Ovary (tissue), 3 donors: ENCODE data around the gene DIP2C.

Experiments
- CTCF ChIP-seq, 3 donors: fragments of 450-650 bp in 2 of 3; fragments of 200-600 bp in 1 of 3; IDR thresholded peaks; one replicate each; pipeline versions ENCODE4 v1.5.1 to v1.8.0; 2016 to 2022; ENCODE audit warnings: antibody characterized with exemption in 3 of 3, mild to moderate bottlenecking in 1 of 3
- EP300 ChIP-seq: sonication (generic); formaldehyde crosslinking; IDR thresholded peaks from one replicate; pipeline ENCODE4 v1.6.1; 2017; ENCODE audit warnings: antibody characterized with exemption
- donor health status: DM: no; HTN: no; CAD: no.

GRCh38 chr10:232878-233277 lies 456.6 kb downstream of the DIP2C start:
- TF ChIP-seq EP300 (no peak), CTCF (IDR thresholded peaks at IDR 0.05) (no peak)
